Measurements from ENCODE around the gene SCD5. TPM values are rescaled to one million over a fixed set of nuclear protein-coding genes. Genes with fewer than 3 reads are reported as not detected.

Gene SCD5
- total and polyA plus RNA-seq, 2 donors (not counting 1 experiment from before 2014, with no cell fraction given), result 0.03 TPM; not detected in 1

DNA sequence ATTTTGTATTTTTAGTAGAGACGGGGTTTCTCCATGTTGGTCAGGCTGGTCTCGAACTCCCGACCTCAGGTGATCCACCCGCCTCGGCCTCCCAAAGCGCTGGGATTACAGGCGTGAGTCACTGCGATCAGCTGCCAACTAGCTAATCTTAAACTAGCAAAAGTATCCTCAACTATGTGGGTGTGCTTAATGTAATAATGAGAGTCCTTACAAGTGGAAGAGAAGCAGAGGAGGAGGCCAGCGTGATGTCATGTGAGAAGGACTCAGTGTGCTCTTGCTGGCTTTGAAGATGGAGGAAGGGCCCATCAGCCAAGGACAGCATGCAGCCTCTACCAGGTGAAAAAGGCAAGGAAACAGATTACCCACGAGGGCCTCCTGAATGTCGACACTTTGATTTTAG lies 19.6 kb downstream of the SCD5 start:
- intact Hi-C loops (cut with micrococcal nuclease), result no loop called here

DNA sequence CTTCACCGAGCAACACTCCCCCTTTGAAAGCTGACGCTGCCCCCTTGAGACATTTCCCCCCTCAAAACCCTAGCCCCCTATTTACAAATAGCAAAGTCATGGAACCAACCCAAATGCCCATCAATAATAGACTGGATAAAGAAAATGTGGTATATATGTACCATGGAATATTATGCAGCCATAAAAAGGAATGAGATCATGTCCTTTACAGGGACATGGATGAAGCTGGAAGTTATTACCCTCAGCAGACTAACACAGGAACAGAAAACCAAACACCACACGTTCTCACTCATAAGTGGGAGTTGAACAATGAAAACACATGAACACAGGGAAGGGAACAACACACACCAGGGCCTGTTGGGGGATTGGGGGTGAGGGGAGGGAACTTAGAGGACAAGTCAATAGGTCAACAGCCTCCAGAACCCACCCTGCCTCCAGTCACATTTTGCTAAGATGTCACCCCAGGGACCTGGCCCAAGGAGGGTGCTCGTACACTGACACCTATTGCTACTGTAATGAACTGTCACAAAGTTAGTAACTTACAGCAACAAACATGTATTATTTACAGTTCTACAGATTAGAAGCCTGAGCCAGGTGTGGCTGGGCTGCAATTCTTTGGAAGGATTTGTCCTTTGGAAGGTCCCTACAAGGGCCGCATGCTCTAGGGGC lies 20.6 kb downstream of the SCD5 start:
- no peak for ATAC-seq (ENCODE audit: low read depth)
- no peaks in the 10 kb centered on the region for H3K9me3 ChIP-seq (ENCODE audit: control extremely low read depth in 1 of 3, control insufficient read depth in 2 of 3, insufficient read depth in 1 of 3, low read length in 2 of 3)

More for the DNA sequence above, 19.6 kb downstream of the SCD5 start:
- Mint-ChIP-seq H3K27me3 (no peaks in the 10 kb centered on the region), H3K4me1 (no peaks in the 10 kb centered on the region), H3K27ac (no peak overlapping the region), H3K9me3 (ENCODE audit: insufficient read depth) (peaks cover 2% of the 10 kb centered on the region), H3K4me3 (no peak overlapping the region)
- TF ChIP-seq, protein P1, sequence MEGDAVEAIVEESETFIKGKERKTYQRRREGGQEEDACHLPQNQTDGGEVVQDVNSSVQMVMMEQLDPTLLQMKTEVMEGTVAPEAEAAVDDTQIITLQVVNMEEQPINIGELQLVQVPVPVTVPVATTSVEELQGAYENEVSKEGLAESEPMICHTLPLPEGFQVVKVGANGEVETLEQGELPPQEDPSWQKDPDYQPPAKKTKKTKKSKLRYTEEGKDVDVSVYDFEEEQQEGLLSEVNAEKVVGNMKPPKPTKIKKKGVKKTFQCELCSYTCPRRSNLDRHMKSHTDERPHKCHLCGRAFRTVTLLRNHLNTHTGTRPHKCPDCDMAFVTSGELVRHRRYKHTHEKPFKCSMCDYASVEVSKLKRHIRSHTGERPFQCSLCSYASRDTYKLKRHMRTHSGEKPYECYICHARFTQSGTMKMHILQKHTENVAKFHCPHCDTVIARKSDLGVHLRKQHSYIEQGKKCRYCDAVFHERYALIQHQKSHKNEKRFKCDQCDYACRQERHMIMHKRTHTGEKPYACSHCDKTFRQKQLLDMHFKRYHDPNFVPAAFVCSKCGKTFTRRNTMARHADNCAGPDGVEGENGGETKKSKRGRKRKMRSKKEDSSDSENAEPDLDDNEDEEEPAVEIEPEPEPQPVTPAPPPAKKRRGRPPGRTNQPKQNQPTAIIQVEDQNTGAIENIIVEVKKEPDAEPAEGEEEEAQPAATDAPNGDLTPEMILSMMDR (IDR thresholded peaks at IDR 0.05), result no peak
- no peak for TF ChIP-seq EZH2 (IDR thresholded peaks at IDR 0.05; ENCODE audit: borderline replicate concordance, insufficient read depth, low read depth, low read length, poor library complexity, severe bottlenecking)
- no peaks in the 10 kb centered on the region for H3K79me2 ChIP-seq (ENCODE audit: control insufficient read depth, insufficient read depth, low read length)
- 79% methylated on average over 3 of the region's 11 CpGs for WGBS (ENCODE audit: insufficient coverage)
- ATAC-seq (ENCODE audit: low read depth), result no peak
- no peak overlapping the region for H3K4me3 ChIP-seq (ENCODE audit: control extremely low read depth in 1 of 5, extremely low read depth in 1 of 5, insufficient read depth in 1 of 5, low read depth in 2 of 5, low read length in 4 of 5)
- H3K27ac ChIP-seq (ENCODE audit: low read length in 2 of 2), result no peak overlapping the region
- no peak for DNase-seq
- POLR2A ChIA-PET, result no interaction called here
- H3K36me3 ChIP-seq (replicated peaks in 1 of 2; ENCODE audit: control extremely low read depth in 1 of 2, control insufficient read depth in 1 of 2, extremely low read depth in 1 of 2, insufficient read depth in 2 of 2, low read length in 1 of 2), result no peaks in the 10 kb centered on the region
- no peak overlapping the region for H3K9ac ChIP-seq (ENCODE audit: low read length)
- no peaks in the 10 kb centered on the region for H3K27me3 ChIP-seq (replicated peaks in 1 of 4; ENCODE audit: control extremely low read depth in 1 of 4, control insufficient read depth in 3 of 4, insufficient read depth in 4 of 4, low read length in 3 of 4)
- no peaks in the 10 kb centered on the region for H3K4me1 ChIP-seq (ENCODE audit: control insufficient read depth in 2 of 2, insufficient read depth in 2 of 2, low read length in 2 of 2)
- CTCF ChIA-PET, result no interaction called here
- H3K4me2 ChIP-seq (replicated peaks; ENCODE audit: low read depth, low read length, poor library complexity, severe bottlenecking), result no peak overlapping the region
- no peaks in the 10 kb centered on the region for H3K9me3 ChIP-seq (ENCODE audit: control extremely low read depth in 1 of 3, control insufficient read depth in 2 of 3, insufficient read depth in 1 of 3, low read length in 2 of 3)
- no peaks in the 10 kb centered on the region for H4K20me1 ChIP-seq (ENCODE audit: control insufficient read depth, insufficient read depth, low read length, poor library complexity, severe bottlenecking)
- H2AFZ ChIP-seq (ENCODE audit: insufficient read depth, low read depth, low read length, poor library complexity, severe bottlenecking), result no peak overlapping the region

More for the DNA sequence above, 20.6 kb downstream of the SCD5 start:
- Histone ChIP-seq H3K79me2 (ENCODE audit: control insufficient read depth, insufficient read depth, low read length) (no peaks in the 10 kb centered on the region), H3K4me1 (ENCODE audit: control insufficient read depth in 2 of 2, insufficient read depth in 2 of 2, low read length in 2 of 2) (no peaks in the 10 kb centered on the region), H3K27me3 (replicated peaks in 1 of 4; ENCODE audit: control extremely low read depth in 1 of 4, control insufficient read depth in 3 of 4, insufficient read depth in 4 of 4, low read length in 3 of 4) (no peaks in the 10 kb centered on the region), H3K36me3 (replicated peaks in 1 of 2; ENCODE audit: control extremely low read depth in 1 of 2, control insufficient read depth in 1 of 2, extremely low read depth in 1 of 2, insufficient read depth in 2 of 2, low read length in 1 of 2) (no peaks in the 10 kb centered on the region), H2AFZ (ENCODE audit: insufficient read depth, low read depth, low read length, poor library complexity, severe bottlenecking) (no peak overlapping the region), H4K20me1 (ENCODE audit: control insufficient read depth, insufficient read depth, low read length, poor library complexity, severe bottlenecking) (no peaks in the 10 kb centered on the region), H3K27ac (ENCODE audit: low read length in 2 of 2) (no peak overlapping the region), H3K9ac (ENCODE audit: low read length) (no peak overlapping the region), H3K4me2 (replicated peaks; ENCODE audit: low read depth, low read length, poor library complexity, severe bottlenecking) (no peak overlapping the region), H3K4me3 (ENCODE audit: control extremely low read depth in 1 of 5, extremely low read depth in 1 of 5, insufficient read depth in 1 of 5, low read depth in 2 of 5, low read length in 4 of 5) (no peak overlapping the region)
- Mint-ChIP-seq H3K27ac (no peak overlapping the region), H3K4me1 (no peaks in the 10 kb centered on the region), H3K4me3 (no peak overlapping the region), H3K9me3 (ENCODE audit: insufficient read depth) (peaks cover 2% of the 10 kb centered on the region), H3K27me3 (no peaks in the 10 kb centered on the region)
- ChIA-PET POLR2A (no interaction called here), CTCF (interaction anchor here (0.7 kb wide), 1 partner anchor 1524 kb away, joined by 4 read pairs; no protein-coding TSS in a partner anchor)
- no peak for DNase-seq
- TF ChIP-seq, protein P1 (IDR thresholded peaks at IDR 0.05), result no peak
- TF ChIP-seq EZH2 (IDR thresholded peaks at IDR 0.05; ENCODE audit: borderline replicate concordance, insufficient read depth, low read depth, low read length, poor library complexity, severe bottlenecking), result no peak
- 98% methylated on average over 3 of the region's 5 CpGs for WGBS (ENCODE audit: insufficient coverage)
- intact Hi-C loops (cut with micrococcal nuclease), result no loop called here

Data from B cell (primary cell).